GM23338 (cell line): Measurements from ENCODE around the gene EGFR.

Experiments used
- CREB1 ChIP-seq: fragments of 250-450 bp; sonication (Bioruptor Pico); IDR thresholded peaks from 2 replicates; pipeline ENCODE4 v1.5.0; 2020; ENCODE audit warnings: low read depth, mild to moderate bottlenecking, moderate library complexity
- CTCF ChIP-seq, 2 experiments: fragments of 200-600 bp in 1 of 2; sonication (generic) in 1 of 2; conservative IDR thresholded peaks; 2 replicates each; pipeline versions ENCODE4 v1.5.1 to v1.6.1; 2016 to 2017; ENCODE audit warnings: antibody characterized with exemption in 2 of 2, low read depth in 2 of 2, mild to moderate bottlenecking in 2 of 2, moderate library complexity in 1 of 2
- EZH2 ChIP-seq: fragments of 200-600 bp; sonication (generic); IDR thresholded peaks from one replicate; pipeline ENCODE4 v1.8.0; 2017; ENCODE audit warnings: antibody characterized with exemption, mild to moderate bottlenecking, low read depth; ENCODE audit not compliant: unreplicated experiment
- EZH2phosphoT487 ChIP-seq: fragments of 200-600 bp; sonication (generic); IDR thresholded peaks from one replicate; pipeline ENCODE4 v1.8.1; 2018; ENCODE audit warnings: antibody characterized with exemption; ENCODE audit not compliant: unreplicated experiment
- JUNB ChIP-seq: IDR thresholded peaks from one replicate; pipeline ENCODE4 v1.6.1; 2016; ENCODE audit warnings: antibody characterized with exemption; ENCODE audit not compliant: unreplicated experiment
- NANOG ChIP-seq: IDR thresholded peaks from 2 replicates; pipeline ENCODE4 v1.6.1; 2016; ENCODE audit warnings: antibody characterized with exemption, borderline replicate concordance
- POLR2AphosphoS5 ChIP-seq: IDR thresholded peaks from 2 replicates; pipeline ENCODE4 v1.6.1; 2016; ENCODE audit warnings: antibody characterized with exemption, low read depth
- ZNF114 ChIP-seq: fragments of 250-450 bp; sonication (Bioruptor Pico); IDR thresholded peaks from 2 replicates; pipeline ENCODE4 v1.5.0; 2020; ENCODE audit warnings: mild to moderate bottlenecking, moderate library complexity
- ZNF331 ChIP-seq: fragments of 250-450 bp; sonication (Bioruptor Pico); IDR thresholded peaks from 2 replicates; pipeline ENCODE4 v1.5.0; 2020; ENCODE audit warnings: low read depth, mild to moderate bottlenecking, moderate library complexity
- TF ChIP-seq, protein P1 (sequence below): IDR thresholded peaks from one replicate; pipeline ENCODE4 v1.6.1; 2018; ENCODE audit warnings: antibody characterized with exemption; ENCODE audit not compliant: unreplicated experiment
- TF ChIP-seq, protein P2 (sequence below): IDR thresholded peaks from 2 replicates; pipeline ENCODE4 v1.6.1; 2016; ENCODE audit warnings: antibody characterized with exemption
- TF ChIP-seq, protein P3 (sequence below): fragments of 250-450 bp; sonication (Bioruptor Pico); IDR thresholded peaks from 2 replicates; pipeline ENCODE4 v1.5.0; 2020; ENCODE audit warnings: mild to moderate bottlenecking, moderate library complexity

DNA sequence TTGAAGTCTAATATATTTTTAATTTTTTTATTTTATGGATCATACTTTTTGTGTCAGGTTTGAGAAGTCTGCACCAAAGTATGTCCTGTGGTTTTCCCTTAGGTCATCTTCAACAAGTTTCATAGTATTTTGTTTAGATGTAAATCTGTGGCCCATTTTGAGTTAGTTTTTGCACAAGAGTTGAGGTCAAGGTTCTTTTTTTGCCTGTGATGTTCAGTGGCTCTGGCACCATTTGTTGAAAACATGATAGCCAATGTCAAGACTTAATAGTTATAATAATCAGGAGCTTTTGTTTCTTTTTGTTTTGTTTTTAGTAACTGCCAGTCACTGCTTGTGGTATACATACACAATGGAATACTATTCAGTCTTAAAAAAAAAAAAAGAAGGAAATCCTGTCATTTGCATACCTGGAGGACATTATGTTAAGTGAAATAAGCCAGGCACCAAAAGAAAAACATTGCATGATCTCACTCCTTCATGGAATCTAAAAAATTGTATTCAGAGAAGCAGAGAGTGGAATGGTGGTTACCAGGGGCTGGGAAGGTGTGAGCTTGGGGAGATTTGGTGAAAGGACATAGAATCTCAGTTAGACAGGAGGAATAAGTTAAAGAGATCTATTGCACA, 61.3 kb downstream of the EGFR start:
- TF ChIP-seq, protein P1, sequence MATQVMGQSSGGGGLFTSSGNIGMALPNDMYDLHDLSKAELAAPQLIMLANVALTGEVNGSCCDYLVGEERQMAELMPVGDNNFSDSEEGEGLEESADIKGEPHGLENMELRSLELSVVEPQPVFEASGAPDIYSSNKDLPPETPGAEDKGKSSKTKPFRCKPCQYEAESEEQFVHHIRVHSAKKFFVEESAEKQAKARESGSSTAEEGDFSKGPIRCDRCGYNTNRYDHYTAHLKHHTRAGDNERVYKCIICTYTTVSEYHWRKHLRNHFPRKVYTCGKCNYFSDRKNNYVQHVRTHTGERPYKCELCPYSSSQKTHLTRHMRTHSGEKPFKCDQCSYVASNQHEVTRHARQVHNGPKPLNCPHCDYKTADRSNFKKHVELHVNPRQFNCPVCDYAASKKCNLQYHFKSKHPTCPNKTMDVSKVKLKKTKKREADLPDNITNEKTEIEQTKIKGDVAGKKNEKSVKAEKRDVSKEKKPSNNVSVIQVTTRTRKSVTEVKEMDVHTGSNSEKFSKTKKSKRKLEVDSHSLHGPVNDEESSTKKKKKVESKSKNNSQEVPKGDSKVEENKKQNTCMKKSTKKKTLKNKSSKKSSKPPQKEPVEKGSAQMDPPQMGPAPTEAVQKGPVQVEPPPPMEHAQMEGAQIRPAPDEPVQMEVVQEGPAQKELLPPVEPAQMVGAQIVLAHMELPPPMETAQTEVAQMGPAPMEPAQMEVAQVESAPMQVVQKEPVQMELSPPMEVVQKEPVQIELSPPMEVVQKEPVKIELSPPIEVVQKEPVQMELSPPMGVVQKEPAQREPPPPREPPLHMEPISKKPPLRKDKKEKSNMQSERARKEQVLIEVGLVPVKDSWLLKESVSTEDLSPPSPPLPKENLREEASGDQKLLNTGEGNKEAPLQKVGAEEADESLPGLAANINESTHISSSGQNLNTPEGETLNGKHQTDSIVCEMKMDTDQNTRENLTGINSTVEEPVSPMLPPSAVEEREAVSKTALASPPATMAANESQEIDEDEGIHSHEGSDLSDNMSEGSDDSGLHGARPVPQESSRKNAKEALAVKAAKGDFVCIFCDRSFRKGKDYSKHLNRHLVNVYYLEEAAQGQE = no peak
- TF ChIP-seq POLR2AphosphoS5 (no peak), CTCF (conservative IDR thresholded peaks at IDR 0.05; ENCODE audit: low read depth in 2 of 2) (no peak), EZH2 (no peak), CREB1 (CRISPR knock-in tag) (no peak), EZH2phosphoT487 (no peak), JUNB (no peak), ZNF114 (CRISPR knock-in tag) (no peak), NANOG (no peak), ZNF331 (CRISPR knock-in tag) (no peak)
- TF ChIP-seq, protein P2, sequence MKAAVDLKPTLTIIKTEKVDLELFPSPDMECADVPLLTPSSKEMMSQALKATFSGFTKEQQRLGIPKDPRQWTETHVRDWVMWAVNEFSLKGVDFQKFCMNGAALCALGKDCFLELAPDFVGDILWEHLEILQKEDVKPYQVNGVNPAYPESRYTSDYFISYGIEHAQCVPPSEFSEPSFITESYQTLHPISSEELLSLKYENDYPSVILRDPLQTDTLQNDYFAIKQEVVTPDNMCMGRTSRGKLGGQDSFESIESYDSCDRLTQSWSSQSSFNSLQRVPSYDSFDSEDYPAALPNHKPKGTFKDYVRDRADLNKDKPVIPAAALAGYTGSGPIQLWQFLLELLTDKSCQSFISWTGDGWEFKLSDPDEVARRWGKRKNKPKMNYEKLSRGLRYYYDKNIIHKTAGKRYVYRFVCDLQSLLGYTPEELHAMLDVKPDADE = no peak
- TF ChIP-seq, protein P3, sequence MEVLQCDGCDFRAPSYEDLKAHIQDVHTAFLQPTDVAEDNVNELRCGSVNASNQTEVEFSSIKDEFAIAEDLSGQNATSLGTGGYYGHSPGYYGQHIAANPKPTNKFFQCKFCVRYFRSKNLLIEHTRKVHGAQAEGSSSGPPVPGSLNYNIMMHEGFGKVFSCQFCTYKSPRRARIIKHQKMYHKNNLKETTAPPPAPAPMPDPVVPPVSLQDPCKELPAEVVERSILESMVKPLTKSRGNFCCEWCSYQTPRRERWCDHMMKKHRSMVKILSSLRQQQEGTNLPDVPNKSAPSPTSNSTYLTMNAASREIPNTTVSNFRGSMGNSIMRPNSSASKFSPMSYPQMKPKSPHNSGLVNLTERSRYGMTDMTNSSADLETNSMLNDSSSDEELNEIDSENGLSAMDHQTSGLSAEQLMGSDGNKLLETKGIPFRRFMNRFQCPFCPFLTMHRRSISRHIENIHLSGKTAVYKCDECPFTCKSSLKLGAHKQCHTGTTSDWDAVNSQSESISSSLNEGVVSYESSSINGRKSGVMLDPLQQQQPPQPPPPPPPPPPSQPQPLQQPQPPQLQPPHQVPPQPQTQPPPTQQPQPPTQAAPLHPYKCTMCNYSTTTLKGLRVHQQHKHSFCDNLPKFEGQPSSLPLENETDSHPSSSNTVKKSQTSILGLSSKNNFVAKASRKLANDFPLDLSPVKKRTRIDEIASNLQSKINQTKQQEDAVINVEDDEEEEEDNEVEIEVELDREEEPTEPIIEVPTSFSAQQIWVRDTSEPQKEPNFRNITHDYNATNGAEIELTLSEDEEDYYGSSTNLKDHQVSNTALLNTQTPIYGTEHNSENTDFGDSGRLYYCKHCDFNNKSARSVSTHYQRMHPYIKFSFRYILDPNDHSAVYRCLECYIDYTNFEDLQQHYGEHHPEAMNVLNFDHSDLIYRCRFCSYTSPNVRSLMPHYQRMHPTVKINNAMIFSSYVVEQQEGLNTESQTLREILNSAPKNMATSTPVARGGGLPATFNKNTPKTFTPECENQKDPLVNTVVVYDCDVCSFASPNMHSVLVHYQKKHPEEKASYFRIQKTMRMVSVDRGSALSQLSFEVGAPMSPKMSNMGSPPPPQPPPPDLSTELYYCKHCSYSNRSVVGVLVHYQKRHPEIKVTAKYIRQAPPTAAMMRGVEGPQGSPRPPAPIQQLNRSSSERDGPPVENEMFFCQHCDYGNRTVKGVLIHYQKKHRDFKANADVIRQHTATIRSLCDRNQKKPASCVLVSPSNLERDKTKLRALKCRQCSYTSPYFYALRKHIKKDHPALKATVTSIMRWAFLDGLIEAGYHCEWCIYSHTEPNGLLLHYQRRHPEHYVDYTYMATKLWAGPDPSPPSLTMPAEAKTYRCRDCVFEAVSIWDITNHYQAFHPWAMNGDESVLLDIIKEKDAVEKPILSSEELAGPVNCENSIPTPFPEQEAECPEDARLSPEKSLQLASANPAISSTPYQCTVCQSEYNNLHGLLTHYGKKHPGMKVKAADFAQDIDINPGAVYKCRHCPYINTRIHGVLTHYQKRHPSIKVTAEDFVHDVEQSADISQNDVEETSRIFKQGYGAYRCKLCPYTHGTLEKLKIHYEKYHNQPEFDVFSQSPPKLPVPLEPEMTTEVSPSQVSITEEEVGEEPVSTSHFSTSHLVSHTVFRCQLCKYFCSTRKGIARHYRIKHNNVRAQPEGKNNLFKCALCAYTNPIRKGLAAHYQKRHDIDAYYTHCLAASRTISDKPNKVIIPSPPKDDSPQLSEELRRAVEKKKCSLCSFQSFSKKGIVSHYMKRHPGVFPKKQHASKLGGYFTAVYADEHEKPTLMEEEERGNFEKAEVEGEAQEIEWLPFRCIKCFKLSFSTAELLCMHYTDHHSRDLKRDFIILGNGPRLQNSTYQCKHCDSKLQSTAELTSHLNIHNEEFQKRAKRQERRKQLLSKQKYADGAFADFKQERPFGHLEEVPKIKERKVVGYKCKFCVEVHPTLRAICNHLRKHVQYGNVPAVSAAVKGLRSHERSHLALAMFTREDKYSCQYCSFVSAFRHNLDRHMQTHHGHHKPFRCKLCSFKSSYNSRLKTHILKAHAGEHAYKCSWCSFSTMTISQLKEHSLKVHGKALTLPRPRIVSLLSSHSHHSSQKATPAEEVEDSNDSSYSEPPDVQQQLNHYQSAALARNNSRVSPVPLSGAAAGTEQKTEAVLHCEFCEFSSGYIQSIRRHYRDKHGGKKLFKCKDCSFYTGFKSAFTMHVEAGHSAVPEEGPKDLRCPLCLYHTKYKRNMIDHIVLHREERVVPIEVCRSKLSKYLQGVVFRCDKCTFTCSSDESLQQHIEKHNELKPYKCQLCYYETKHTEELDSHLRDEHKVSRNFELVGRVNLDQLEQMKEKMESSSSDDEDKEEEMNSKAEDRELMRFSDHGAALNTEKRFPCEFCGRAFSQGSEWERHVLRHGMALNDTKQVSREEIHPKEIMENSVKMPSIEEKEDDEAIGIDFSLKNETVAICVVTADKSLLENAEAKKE (CRISPR knock-in tag) = no peak
